Naive B cell (primary cell): ENCODE results near the gene KCNH1. TPM values are rescaled to one million over a fixed set of nuclear protein-coding genes. Genes with fewer than 3 reads are reported as not detected.

Source experiments
- ATAC-seq, 2 donors: fragments of 150-1000 bp; cut with Tn5 transposase; 2 replicates each; pipeline ENCODE4 v1.10.0; 2021; ENCODE audit warnings: low read depth in 2 of 2, mild to moderate bottlenecking in 2 of 2, moderate library complexity in 2 of 2
- DNase-seq: peaks from one replicate; pipeline ENCODE4 v3.0.0; 2022
- H3K27ac Mint-ChIP-seq, 6 donors: one replicate each; pipeline ENCODE4 v1.8.0; 2020 to 2022; ENCODE audit warnings: mild to moderate bottlenecking in 6 of 6, mixed read lengths in 6 of 6, moderate library complexity in 5 of 6, inconsistent platforms in 2 of 6
- H3K27me3 Mint-ChIP-seq, 3 donors: one replicate each; pipeline ENCODE4 v1.8.0; 2021 to 2022; ENCODE audit warnings: mixed read lengths in 3 of 3, mild to moderate bottlenecking in 1 of 3
- H3K36me3 Mint-ChIP-seq, 2 donors: one replicate each; pipeline ENCODE4 v1.8.0; 2020 to 2022; ENCODE audit warnings: mixed read lengths in 2 of 2, inconsistent platforms in 1 of 2, mild to moderate bottlenecking in 1 of 2
- H3K4me1 Mint-ChIP-seq, 3 donors: one replicate each; pipeline ENCODE4 v1.8.0; 2020 to 2022; ENCODE audit warnings: mixed read lengths in 3 of 3, inconsistent platforms in 1 of 3, mild to moderate bottlenecking in 1 of 3, moderate library complexity in 1 of 3
- H3K4me3 Mint-ChIP-seq, 8 donors: one replicate each; pipeline ENCODE4 v1.8.0; 2020 to 2022; ENCODE audit warnings: mild to moderate bottlenecking in 8 of 8, mixed read lengths in 8 of 8, moderate library complexity in 8 of 8, inconsistent platforms in 2 of 8
- H3K9me3 Mint-ChIP-seq, 7 donors: one replicate each; pipeline ENCODE4 v1.8.0; 2020 to 2022; ENCODE audit warnings: mixed read lengths in 7 of 7, mild to moderate bottlenecking in 5 of 7, inconsistent platforms in 2 of 7, moderate library complexity in 1 of 7
- polyA plus RNA-seq, 6 donors: library from polyadenylated mRNA; unstranded; fragments of 300-500 nt; fragmentation: Illumina TruSeq; gene quantifications; one replicate each; pipeline ENCODE4 v1.2.3, GENCODE V29; 2021; ENCODE audit warnings: low read depth in 6 of 6

KCNH1 gene
- polyA plus RNA-seq, 6 donors from 2014 or later, result not detected

- Mint-ChIP-seq H3K27ac (no peak overlapping the region), H3K27me3 (peaks cover 5 to 22% (median 11%) of the 10 kb centered on the region in 3 donors), H3K36me3 (no peaks in the 10 kb centered on the region), H3K9me3 (peaks cover 3 to 14% (median 8%) of the 10 kb centered on the region in 7 donors), H3K4me3 (peak overlapping the region in 1 of 8 donors; percentile 38), H3K4me1 (no peaks in the 10 kb centered on the region)
- DNase-seq (no peak), ATAC-seq (no peak)
These were observed 291.9 kb downstream of the KCNH1 start for GRCh38 chr1:210841926-210842625.

DNA sequence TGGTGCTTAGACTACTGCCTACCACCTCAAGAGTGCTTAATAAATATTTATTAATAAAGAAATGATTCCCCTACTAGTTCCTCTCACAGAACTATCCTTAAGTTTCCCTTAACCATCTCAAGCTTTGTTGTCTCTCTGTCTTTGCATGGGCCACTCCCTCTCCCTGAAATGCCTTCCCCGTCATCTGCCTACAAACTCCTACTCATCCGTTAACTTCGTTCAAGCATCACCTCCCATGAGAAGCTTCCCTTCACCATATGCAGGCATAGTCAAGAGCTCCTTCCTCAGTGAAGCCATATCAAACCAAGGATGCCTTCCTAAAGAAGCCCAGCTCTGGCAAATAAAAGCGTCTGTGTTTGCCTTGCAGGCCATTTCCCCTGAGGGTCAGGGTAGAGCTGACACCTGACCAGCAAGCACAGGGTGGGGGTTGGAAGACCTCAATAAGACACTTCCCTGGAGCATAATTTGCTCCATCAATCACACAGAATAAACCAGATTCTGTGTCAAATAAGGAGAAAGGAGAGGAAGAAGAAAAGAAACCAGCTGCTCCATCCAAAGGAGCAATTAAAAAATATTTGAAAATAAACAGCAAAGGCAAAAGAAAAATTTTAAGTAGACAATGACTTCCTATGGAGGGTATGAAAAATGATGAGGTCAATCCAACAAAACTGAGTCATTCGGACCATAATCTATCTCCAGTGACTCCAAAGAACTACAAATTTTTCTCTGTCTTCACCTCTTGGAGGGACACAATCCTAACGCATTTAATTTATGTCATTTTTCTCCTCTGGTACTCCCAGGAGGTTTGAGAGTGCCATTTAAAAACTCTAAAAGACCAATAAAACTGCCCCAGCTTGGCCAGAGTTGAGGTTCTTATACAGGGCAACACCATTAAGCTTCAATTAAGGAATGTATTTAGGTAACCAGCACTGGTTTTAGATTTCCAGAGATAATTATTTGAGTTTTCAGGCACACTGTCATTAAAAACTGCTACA lies 303.6 kb downstream of the KCNH1 start:
- Mint-ChIP-seq H3K9me3 (peaks cover 0 to 3% (median 0%) of the 10 kb centered on the region in 7 donors), H3K27ac (peak overlapping the region in 1 of 6 donors; percentile 34), H3K36me3 (no peaks in the 10 kb centered on the region), H3K4me3 (no peak overlapping the region), H3K4me1 (no peaks in the 10 kb centered on the region), H3K27me3 (peaks cover 5 to 31% (median 22%) of the 10 kb centered on the region in 3 donors)
- ATAC-seq (no peak), DNase-seq (no peak)

DNA sequence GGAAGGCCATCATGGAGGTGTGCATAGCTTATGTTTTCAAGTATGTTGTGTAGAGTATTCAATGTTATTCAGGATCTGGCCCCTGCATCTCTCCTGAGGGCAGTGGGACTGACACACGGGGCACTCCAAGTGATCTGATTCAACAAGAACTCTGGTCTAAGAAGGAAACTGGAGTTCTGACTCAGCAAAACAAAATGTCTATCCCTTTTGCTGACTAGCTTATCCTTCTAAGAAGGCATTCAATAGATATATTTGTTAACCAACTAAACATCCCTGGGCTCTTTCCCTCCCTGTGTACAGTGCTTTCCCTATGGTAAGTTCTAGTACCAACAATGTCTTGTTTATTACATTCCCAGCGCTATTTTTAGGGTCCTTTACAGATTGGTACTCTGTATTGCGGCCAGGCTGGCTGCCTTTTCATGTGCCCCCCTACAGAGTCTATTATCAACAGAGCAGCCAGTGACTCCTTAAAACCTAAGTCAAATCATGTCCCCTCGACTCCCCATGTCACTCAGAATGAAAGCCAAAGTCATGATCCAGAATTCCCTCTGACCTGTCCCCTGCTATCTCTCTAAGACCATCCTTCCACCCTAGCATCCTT lies 304.9 kb downstream of the KCNH1 start:
- Mint-ChIP-seq H3K4me1 (no peaks in the 10 kb centered on the region), H3K36me3 (no peaks in the 10 kb centered on the region), H3K27ac (no peak overlapping the region), H3K4me3 (no peak overlapping the region), H3K27me3 (peaks cover 5 to 31% (median 22%) of the 10 kb centered on the region in 3 donors), H3K9me3 (peaks cover 0 to 3% (median 0%) of the 10 kb centered on the region in 7 donors)
- DNase-seq, result no peak
- ATAC-seq, result no peak

DNA sequence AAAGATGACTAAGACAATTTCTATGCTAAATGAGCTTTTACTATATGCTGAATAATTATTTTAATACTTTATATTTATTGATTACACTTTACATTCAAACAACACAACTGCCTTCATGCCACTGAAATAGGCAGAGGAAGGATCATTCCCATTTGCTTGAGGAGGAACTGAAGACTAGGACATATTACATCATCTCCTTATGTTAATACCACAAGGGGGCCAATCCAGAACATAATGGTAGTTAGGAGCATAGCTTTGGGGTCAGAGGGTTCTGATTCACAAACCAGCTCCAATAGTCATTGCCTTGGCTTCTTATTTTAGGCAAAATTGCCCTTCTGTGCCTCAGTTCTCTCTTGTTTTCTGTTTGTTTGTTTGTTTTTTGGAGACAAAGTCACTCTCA lies 306.5 kb downstream of the KCNH1 start:
- no peak for DNase-seq

DNA sequence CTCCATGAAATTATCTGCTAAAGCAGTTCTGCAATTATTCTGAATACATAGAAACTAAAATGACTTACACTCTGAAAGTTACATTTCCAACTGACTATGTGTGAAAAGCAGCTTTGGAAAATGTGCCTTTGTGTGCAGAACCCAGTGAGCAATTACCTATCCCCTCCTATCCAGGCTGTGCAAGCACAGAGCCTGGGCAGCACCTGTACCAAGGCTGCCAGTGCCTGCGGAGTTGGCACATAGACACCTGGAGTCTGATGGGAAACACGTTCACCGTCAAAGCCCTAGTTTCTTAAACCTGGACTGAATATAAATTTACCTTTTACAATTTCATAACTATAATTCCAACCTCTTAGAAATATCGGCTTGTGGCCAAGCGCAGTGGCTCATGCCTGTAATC lies 307.3 kb downstream of the KCNH1 start:
- DNase-seq (no peak), ATAC-seq (no peak)
- H3K27me3 Mint-ChIP-seq, result peaks cover 5 to 27% (median 22%) of the 10 kb centered on the region in 3 donors
- no peak overlapping the region for H3K27ac Mint-ChIP-seq
- no peaks in the 10 kb centered on the region for H3K4me1 Mint-ChIP-seq
- peaks cover 0 to 3% (median 0%) of the 10 kb centered on the region in 7 donors for H3K9me3 Mint-ChIP-seq
- no peak overlapping the region for H3K4me3 Mint-ChIP-seq
- H3K36me3 Mint-ChIP-seq, result no peaks in the 10 kb centered on the region

More for the DNA sequence above, 306.5 kb downstream of the KCNH1 start:
- Mint-ChIP-seq H3K4me1 (no peaks in the 10 kb centered on the region), H3K9me3 (peaks cover 0 to 3% (median 0%) of the 10 kb centered on the region in 7 donors), H3K4me3 (no peak overlapping the region), H3K27ac (no peak overlapping the region), H3K36me3 (no peaks in the 10 kb centered on the region), H3K27me3 (peaks cover 5 to 31% (median 22%) of the 10 kb centered on the region in 3 donors)
- no peak for ATAC-seq

DNA sequence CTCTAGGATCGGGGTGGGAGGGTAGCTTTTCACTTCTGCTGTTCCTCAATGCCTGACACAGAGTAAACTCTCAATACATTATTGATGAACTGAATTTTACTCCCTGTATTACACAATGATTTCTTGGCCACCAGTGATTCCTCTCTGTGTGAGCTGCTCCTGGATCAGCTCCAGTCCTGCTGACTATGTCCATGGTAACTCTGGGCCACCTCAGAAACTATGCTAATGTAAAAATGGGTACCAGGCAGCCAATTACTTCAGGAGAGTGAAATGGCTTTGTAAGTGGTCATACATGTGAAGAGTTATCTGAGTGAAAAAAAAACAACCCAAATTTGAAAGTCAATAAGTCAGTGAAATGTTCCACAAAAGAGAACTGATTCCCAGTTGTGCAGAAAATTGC lies 311.0 kb downstream of the KCNH1 start:
- H3K36me3 Mint-ChIP-seq, result no peaks in the 10 kb centered on the region
- no peak overlapping the region for H3K4me3 Mint-ChIP-seq
- peaks cover 0 to 13% (median 9%) of the 10 kb centered on the region in 3 donors for H3K27me3 Mint-ChIP-seq
- H3K9me3 Mint-ChIP-seq, result peaks cover 0 to 2% (median 0%) of the 10 kb centered on the region in 7 donors
- DNase-seq (no peak), ATAC-seq (no peak)
- peak overlapping the region in 1 of 6 donors; percentile 1 for H3K27ac Mint-ChIP-seq
- peaks cover 0 to 7% (median 5%) of the 10 kb centered on the region in 3 donors for H3K4me1 Mint-ChIP-seq

- Mint-ChIP-seq H3K27me3 (peaks cover 0 to 9% (median 9%) of the 10 kb centered on the region in 3 donors), H3K27ac (no peak overlapping the region), H3K4me1 (peaks cover 0 to 12% (median 7%) of the 10 kb centered on the region in 3 donors), H3K4me3 (no peak overlapping the region), H3K9me3 (peaks cover 0 to 2% (median 0%) of the 10 kb centered on the region in 7 donors), H3K36me3 (no peaks in the 10 kb centered on the region)
- DNase-seq (no peak), ATAC-seq (no peak)
These were observed 311.7 kb downstream of the KCNH1 start for GRCh38 chr1:210822241-210822640.

DNA sequence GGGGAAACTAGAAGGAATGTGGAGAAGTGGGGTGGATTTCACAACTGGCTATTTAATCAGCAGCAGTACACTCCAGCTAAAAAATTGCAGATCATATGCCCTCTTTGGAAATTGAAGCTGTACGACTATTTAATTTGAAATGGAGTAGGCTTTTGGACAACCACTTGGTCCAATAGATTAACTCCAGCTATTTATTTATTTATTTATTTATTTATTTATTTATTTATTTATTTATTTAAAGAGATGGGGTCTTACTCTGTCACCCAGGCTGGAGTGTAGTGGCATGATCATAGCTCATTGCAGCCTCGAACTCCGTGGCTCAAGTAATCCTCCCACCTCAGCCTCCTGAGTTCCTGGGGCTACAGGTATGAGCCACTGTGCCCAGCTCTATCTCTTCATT lies 312.3 kb downstream of the KCNH1 start:
- Mint-ChIP-seq H3K36me3 (no peaks in the 10 kb centered on the region), H3K27ac (no peak overlapping the region), H3K9me3 (peaks cover 0 to 2% (median 0%) of the 10 kb centered on the region in 7 donors), H3K4me1 (peaks cover 0 to 16% (median 7%) of the 10 kb centered on the region in 3 donors), H3K4me3 (no peak overlapping the region), H3K27me3 (peaks cover 0 to 9% (median 9%) of the 10 kb centered on the region in 3 donors)
- DNase-seq (no peak), ATAC-seq (no peak)

DNA sequence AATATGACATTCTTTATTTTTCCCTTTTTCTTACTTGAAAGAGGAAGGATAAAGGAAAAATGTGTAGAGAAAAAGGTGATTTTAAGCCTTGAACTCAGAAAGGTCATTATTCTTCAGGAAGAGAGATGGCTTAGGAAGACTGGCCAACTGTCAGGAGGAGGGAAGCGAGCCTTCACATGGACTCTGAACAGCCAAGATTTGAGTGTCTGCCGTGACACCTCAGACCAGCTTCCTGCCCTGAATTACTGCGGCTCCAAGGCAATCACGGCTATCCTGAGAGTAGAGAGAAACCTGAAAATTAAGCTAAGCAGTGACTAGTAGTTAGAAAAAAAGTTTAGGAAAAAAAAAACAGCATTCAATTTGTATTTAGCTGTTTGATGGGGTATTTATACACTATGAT lies 314.7 kb downstream of the KCNH1 start:
- H3K27ac Mint-ChIP-seq, result peak overlapping the region in 1 of 6 donors; percentile 10
- peaks cover 0 to 9% (median 4%) of the 10 kb centered on the region in 3 donors for H3K27me3 Mint-ChIP-seq
- no peak for ATAC-seq
- H3K4me3 Mint-ChIP-seq, result no peak overlapping the region
- DNase-seq, result no peak
- peaks cover 0 to 2% (median 0%) of the 10 kb centered on the region in 7 donors for H3K9me3 Mint-ChIP-seq
- peaks cover 0 to 16% (median 7%) of the 10 kb centered on the region in 3 donors for H3K4me1 Mint-ChIP-seq
- H3K36me3 Mint-ChIP-seq, result no peaks in the 10 kb centered on the region

DNA sequence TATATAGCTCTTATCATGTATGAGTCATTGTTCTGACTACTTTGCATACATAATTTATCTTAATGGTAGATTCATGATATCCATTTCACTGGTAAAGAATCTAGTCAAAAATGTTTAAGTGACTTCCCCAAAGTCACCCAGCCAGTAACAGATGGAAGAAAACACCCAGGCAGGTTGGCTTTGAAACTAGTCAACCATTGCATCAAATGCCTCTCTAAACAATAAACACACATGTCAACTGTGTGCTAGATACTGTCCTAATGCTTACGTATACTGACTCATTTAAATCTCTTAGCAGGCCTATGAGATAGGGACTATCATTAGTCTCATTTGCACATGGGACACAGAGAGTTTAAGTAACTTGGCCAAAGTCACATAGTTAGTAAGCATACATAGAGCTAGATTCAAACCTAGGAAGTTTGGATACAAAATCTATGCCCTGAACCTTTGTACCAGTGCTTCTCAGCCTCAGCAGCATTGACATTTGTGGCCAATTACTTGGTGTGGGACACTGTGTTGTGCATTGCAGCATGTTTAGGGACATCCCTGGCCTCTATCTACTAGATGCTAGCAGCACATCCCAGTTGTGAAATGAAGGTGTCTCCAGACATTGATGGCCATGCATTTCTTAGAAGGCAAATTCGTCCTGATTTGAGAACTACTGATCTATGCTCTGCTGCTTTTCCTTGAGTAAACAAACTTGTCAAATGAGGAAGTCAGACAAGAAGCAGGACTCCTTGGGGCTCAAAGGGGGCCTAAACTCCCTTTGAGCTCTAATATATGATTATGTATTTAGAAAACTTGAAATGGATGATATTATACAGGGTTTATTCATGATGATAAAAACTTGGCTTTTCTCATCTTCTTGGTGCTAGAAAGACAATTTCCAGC lies 316.3 kb downstream of the KCNH1 start:
- Mint-ChIP-seq H3K4me3 (peak overlapping the region in 2 of 8 donors; percentile 4 to 28), H3K9me3 (peaks cover 0 to 3% (median 0%) of the 10 kb centered on the region in 7 donors), H3K27me3 (peaks cover 0 to 9% (median 4%) of the 10 kb centered on the region in 3 donors), H3K27ac (peak overlapping the region in 2 of 6 donors; percentile 6 to 35), H3K36me3 (no peaks in the 10 kb centered on the region), H3K4me1 (peaks cover 0 to 16% (median 7%) of the 10 kb centered on the region in 3 donors)
- DNase-seq, result no peak
- ATAC-seq, result peak in 1 of 2 donors; percentile 43

DNA sequence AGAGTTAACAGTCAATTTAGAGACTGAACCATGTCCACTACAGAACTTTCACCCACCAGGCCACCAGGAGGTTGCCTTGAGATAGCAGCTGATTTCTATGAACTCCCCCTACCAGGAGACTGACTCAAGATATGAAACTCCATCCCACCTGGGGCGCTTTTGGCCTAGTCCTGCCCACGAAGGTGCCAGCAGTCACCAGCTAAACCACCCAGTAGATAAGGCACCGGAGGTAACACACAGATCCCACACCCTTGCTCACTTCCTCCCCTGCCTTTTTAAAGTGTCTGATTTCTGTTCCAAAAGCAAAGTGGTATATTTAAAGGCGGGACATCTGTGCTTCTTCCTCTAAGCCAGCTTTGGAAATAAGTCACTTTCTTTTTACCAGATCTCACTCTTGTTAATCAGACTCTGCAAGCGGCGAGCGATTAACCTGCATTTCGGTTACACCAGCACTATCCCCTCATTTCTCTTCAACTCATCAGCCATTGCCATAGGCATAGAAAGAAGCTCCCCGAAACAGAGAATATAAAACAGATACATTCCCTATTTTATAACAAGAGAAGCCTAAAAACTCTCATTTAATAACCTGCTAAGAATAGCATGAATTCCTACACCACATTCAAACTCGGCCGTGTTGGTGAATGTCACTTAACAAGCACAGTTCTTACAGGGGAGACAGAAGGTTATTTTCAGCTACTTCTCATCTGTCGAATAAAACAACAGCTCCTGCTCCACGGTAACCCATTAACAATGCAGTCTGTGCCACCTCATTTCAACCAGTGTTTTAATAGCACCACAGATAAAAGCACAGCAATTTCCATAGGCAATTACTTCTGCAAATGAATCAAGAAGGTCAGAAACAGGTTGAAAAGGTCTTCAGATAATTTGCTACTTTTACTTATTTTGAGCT lies 318.1 kb downstream of the KCNH1 start:
- Mint-ChIP-seq H3K27me3 (peaks cover 0 to 9% (median 7%) of the 10 kb centered on the region in 3 donors), H3K27ac (no peak overlapping the region), H3K36me3 (no peaks in the 10 kb centered on the region), H3K4me3 (peak overlapping the region in 1 of 8 donors; percentile 61), H3K9me3 (peaks cover 0 to 3% (median 0%) of the 10 kb centered on the region in 7 donors), H3K4me1 (peaks cover 0 to 16% (median 7%) of the 10 kb centered on the region in 3 donors)
- DNase-seq, result no peak
- no peak for ATAC-seq
